K562 (cell line): ENCODE results near the gene MAST1. TPM values are rescaled to one million over a fixed set of nuclear protein-coding genes. Genes with fewer than 3 reads are reported as not detected.

ENCODE experiments used
- E2F4 ChIP-seq: sonication (generic); formaldehyde crosslinking; IDR thresholded peaks from 2 replicates; pipeline ENCODE4 v1.8.0; 2022; ENCODE audit warnings: mild to moderate bottlenecking, low read depth, missing genetic modification reagents
- ELF1 ChIP-seq: fragments of 200-800 bp; sonication (Bioruptor generic); IDR thresholded peaks from 2 replicates; pipeline ENCODE4 v1.6.1; 2016; ENCODE audit warnings: missing genetic modification characterization, missing compliant biosample characterization
- EWSR1 ChIP-seq: fragments of 450-650 bp; IDR thresholded peaks from 2 replicates; pipeline ENCODE4 v1.6.1; 2018; ENCODE audit warnings: borderline replicate concordance, mild to moderate bottlenecking, low read depth, moderate library complexity; ENCODE audit not compliant: partially characterized antibody
- MAFG ChIP-seq: fragments of 450-650 bp; conservative IDR thresholded peaks from 2 replicates; pipeline ENCODE4 v1.6.1; 2016; ENCODE audit warnings: missing genetic modification characterization, missing compliant biosample characterization
- MYNN ChIP-seq, 2 experiments: sonication (generic); formaldehyde crosslinking in 1 of 2; IDR thresholded peaks; 2 replicates each; pipeline versions ENCODE4 v1.5.0 to v1.6.1; 2016 to 2020; ENCODE audit warnings: antibody characterized with exemption in 1 of 2, missing genetic modification reagents in 1 of 2
- NBN ChIP-seq: fragments of 450-650 bp; IDR thresholded peaks from 2 replicates; pipeline ENCODE4 v1.6.1; 2016; ENCODE audit warnings: low read depth, mild to moderate bottlenecking
- RBFOX2 ChIP-seq: fragments of 200-400 bp; formaldehyde crosslinking; IDR thresholded peaks from 2 replicates; pipeline ENCODE4 v1.6.1; 2017; ENCODE audit warnings: low read depth, mild to moderate bottlenecking, low read length, moderate library complexity
- RNF219 ChIP-seq: fragments of 250-450 bp; sonication (Bioruptor Pico); IDR thresholded peaks from 2 replicates; pipeline ENCODE4 v1.5.0; 2022; ENCODE audit warnings: mild to moderate bottlenecking
- SPI1 ChIP-seq: IDR thresholded peaks from 2 replicates; pipeline ENCODE4 v1.6.1; 2011; ENCODE audit warnings: low read depth, low read length, control low read depth, borderline replicate concordance
- THRB ChIP-seq: fragments of 450-650 bp; formaldehyde crosslinking; conservative IDR thresholded peaks from 2 replicates; pipeline ENCODE4 v1.4.0; 2022; ENCODE audit warnings: mild to moderate bottlenecking, missing genetic modification characterization
- ZBTB17 ChIP-seq: fragments of 450-650 bp; formaldehyde crosslinking; IDR thresholded peaks from 2 replicates; pipeline ENCODE4 v1.4.0; 2020; ENCODE audit warnings: mild to moderate bottlenecking
- ZNF586 ChIP-seq: fragments of 450-650 bp; formaldehyde crosslinking; conservative IDR thresholded peaks from 2 replicates; pipeline ENCODE4 v1.4.0; 2020; ENCODE audit warnings: mild to moderate bottlenecking, moderate library complexity
- polyA plus RNA-seq, 8 experiments: library from polyadenylated mRNA; depleted of rRNA in 4 of 8; stranded (reverse) in 5 of 8; unstranded in 3 of 8; fragments of >200 nt; fragmentation: Nextera tagmentation in 2 of 8; fragmentation: Illumina TruSeq in 1 of 8; extraction: Ambion mirVana in 2 of 8; extraction: Trizol in 1 of 8; gene quantifications; 2 replicates each; pipeline versions ENCODE4 v1.2.1 to v1.2.3, GENCODE V29; 2011 to 2014; ENCODE audit warnings: inconsistent platforms in 1 of 8, missing spikeins in 1 of 8
- total RNA-seq, 7 experiments: library from RNA; depleted of rRNA in 6 of 7; stranded (reverse); fragments of >200 nt in 6 of 7; fragmentation: Illumina TruSeq in 2 of 7; extraction: Trizol in 2 of 7; gene quantifications; 2 replicates each; pipeline versions ENCODE4 v1.2.1 to v1.2.3, GENCODE V29; 2011 to 2021; ENCODE audit warnings: low replicate concordance in 1 of 7

The MAST1 gene
- total and polyA plus RNA-seq, 9 of the 15 experiments (the other 6 are each of a cell fraction or from before 2014, with no cell fraction given), result 0.48 to 10.3 (median 3.9) TPM

- 0 out of 2 replicates have a peak, but pooled peaks have one; percentile 29 for TF ChIP-seq E2F4 (CRISPR knock-in tag)
- TF ChIP-seq RBFOX2, result peak; percentile 76
- TF ChIP-seq MYNN (IDR thresholded peaks at IDR 0.05), result peak; percentile 30; the same call in 1 of the 2 replicates
- TF ChIP-seq MYNN (CRISPR knock-in tag; IDR thresholded peaks at IDR 0.05), result no peak
- no peak for TF ChIP-seq RNF219 (CRISPR knock-in tag)
- no peak for TF ChIP-seq EWSR1
- peak; percentile 79 for TF ChIP-seq ELF1 (tag)
- TF ChIP-seq ZNF586 (CRISPR knock-in tag), result no peak
- TF ChIP-seq ZBTB17 (CRISPR knock-in tag), result no peak; the same call in 1 of the 2 replicates
- TF ChIP-seq THRB, result no peak
- no peak for TF ChIP-seq NBN
- peak; percentile 15; the same call in 1 of the 2 replicates for TF ChIP-seq SPI1
- TF ChIP-seq MAFG (tag), result no peak
Measured at GRCh38 chr19:12792051-12792852, 46.1 kb upstream of the MAST1 start (continued).
